K562 (cell line): ENCODE data around the gene AKAIN1. TPM values are rescaled to one million over a fixed set of nuclear protein-coding genes. Genes with fewer than 3 reads are reported as not detected.

Experiments used
- ATAC-seq: fragments of 200-7000 bp; cut with Tn5 transposase; 3 replicates; pipeline ENCODE4 v1.9.1; 2020; ENCODE audit warnings: moderate library complexity
- BruUV-seq: library from RNA; stranded (reverse); fragments of 400-500 nt; replicated peaks from 2 replicates; lab custom pipeline; 2021; lab: Mats Ljungman, UMichigan
- CTCF ChIA-PET: fragments of 300-600 bp; formaldehyde crosslinking; extraction: SDS; loops from one replicate; lab custom pipeline; 2021; ENCODE audit warnings: low intra/inter-chr PET ratio; lab: Yijun Ruan, JAX
- POLR2A ChIA-PET: fragments of 300-600, 350-650 bp; sonication (Branson Sonifier 250); formaldehyde crosslinking; extraction: SDS; loops from one replicate; lab custom pipeline; 2021; ENCODE audit warnings: antibody characterized with exemption, inconsistent platforms; lab: Yijun Ruan, JAX
- DNase-seq, 4 experiments: peaks; one replicate each; pipeline versions ENCODE4 v3.0.0 to v3.0.0-alpha.2; 2011 to 2018; ENCODE audit warnings: low spot score in 3 of 4, mixed read lengths in 3 of 4; ENCODE audit errors: extremely low read depth in 1 of 4
- FAIRE-seq: peaks from 2 replicates; lab custom pipeline; 2011; peaks lifted over from hg19 to GRCh38; lab: Jason Lieb, UNC
- H2AFZ ChIP-seq: 2 replicates; pipeline ENCODE4 v1.6.0; 2011; ENCODE audit warnings: low read depth, low read length, control low read depth, inconsistent platforms
- H3K27ac ChIP-seq: fragments of 200-600 bp; 3 replicates; pipeline ENCODE4 v1.8.0; 2011; ENCODE audit warnings: low read depth, mild to moderate bottlenecking, control low read depth, inconsistent platforms, low read length, moderate library complexity, mixed read lengths; ENCODE audit errors: extremely low read depth
- H3K27me3 ChIP-seq, 2 experiments: fragments of 300-600 bp in 1 of 2; 2 replicates in 1 of 2; 3 replicates in 1 of 2; pipeline versions ENCODE4 v1.6.0 to v1.8.0; 2011; ENCODE audit warnings: inconsistent platforms in 2 of 2, low read length in 2 of 2, mild to moderate bottlenecking in 1 of 2, mixed read lengths in 1 of 2, moderate library complexity in 1 of 2; ENCODE audit not compliant: control insufficient read depth in 2 of 2, insufficient read depth in 2 of 2
- H3K36me3 ChIP-seq: fragments of 300-600 bp; 3 replicates; pipeline ENCODE4 v1.8.0; 2011; ENCODE audit warnings: mild to moderate bottlenecking, low read length, inconsistent platforms; ENCODE audit not compliant: control insufficient read depth, insufficient read depth
- H3K4me1 ChIP-seq, 2 experiments: fragments of 200-600 bp in 1 of 2; replicated peaks in 1 of 2; 2 replicates in 1 of 2; 3 replicates in 1 of 2; pipeline versions ENCODE4 v1.5.1 to v1.8.0; 2011; ENCODE audit warnings: inconsistent platforms in 2 of 2, low read length in 2 of 2, mild to moderate bottlenecking in 1 of 2, mixed read lengths in 1 of 2, moderate library complexity in 1 of 2; ENCODE audit not compliant: control insufficient read depth in 2 of 2, insufficient read depth in 2 of 2
- H3K4me2 ChIP-seq: 2 replicates; pipeline ENCODE4 v1.6.1; 2011; ENCODE audit warnings: low read length, control low read depth, inconsistent platforms, mixed read lengths; ENCODE audit not compliant: insufficient read depth
- H3K4me3 ChIP-seq: fragments of 200-600 bp; sonication (generic), shearing (Covaris generic); 2 replicates; pipeline ENCODE4 v1.5.1; 2016; ENCODE audit warnings: control low read depth, inconsistent platforms
- H3K79me2 ChIP-seq: fragments of 200-600 bp; 3 replicates; pipeline ENCODE4 v1.8.0; 2011; ENCODE audit warnings: low read length, inconsistent platforms; ENCODE audit not compliant: control insufficient read depth, insufficient read depth
- H3K9ac ChIP-seq, 2 experiments: 2 replicates each; pipeline versions ENCODE4 v1.6.0 to v1.6.1; 2011; ENCODE audit warnings: low read depth in 2 of 2, low read length in 2 of 2, control low read depth in 1 of 2, inconsistent platforms in 1 of 2, mild to moderate bottlenecking in 1 of 2, mixed read lengths in 1 of 2; ENCODE audit not compliant: insufficient read depth in 1 of 2
- H3K9me1 ChIP-seq: one replicate; pipeline ENCODE4 v1.6.0; 2011; ENCODE audit warnings: inconsistent platforms, mild to moderate bottlenecking, low read length, moderate library complexity; ENCODE audit not compliant: control insufficient read depth, insufficient read depth
- H3K9me3 ChIP-seq: replicated peaks from 2 replicates; pipeline ENCODE4 v1.5.1; 2011; ENCODE audit warnings: low read depth, low read length, inconsistent platforms; ENCODE audit not compliant: control insufficient read depth, insufficient read depth
- H4K20me1 ChIP-seq: replicated peaks from 2 replicates; pipeline ENCODE4 v1.6.1; 2011; ENCODE audit warnings: low read length, inconsistent platforms, mixed read lengths; ENCODE audit not compliant: control insufficient read depth, insufficient read depth
- FOXA1 ChIP-seq: fragments of 450-650 bp; IDR thresholded peaks from 2 replicates; pipeline ENCODE4 v1.6.1; 2016; ENCODE audit warnings: mild to moderate bottlenecking, borderline replicate concordance
- POLR2AphosphoS2 ChIP-seq: IDR thresholded peaks from 2 replicates; pipeline ENCODE4 v1.6.1; 2012; ENCODE audit warnings: low read length, improper control_type of control experiment
- RBM22 ChIP-seq: fragments of 200-400 bp; formaldehyde crosslinking; IDR thresholded peaks from 2 replicates; pipeline ENCODE4 v1.6.1; 2018; ENCODE audit warnings: low read length, low read depth; ENCODE audit not compliant: poor library complexity, severe bottlenecking
- RCOR1 ChIP-seq, 2 experiments: IDR thresholded peaks; 2 replicates each; pipeline ENCODE4 v1.6.1; 2012; ENCODE audit warnings: low read depth in 2 of 2, low read length in 2 of 2, borderline replicate concordance in 1 of 2, improper control_type of control experiment in 1 of 2
- RNF2 ChIP-seq: sonication (generic); IDR thresholded peaks from 2 replicates; pipeline ENCODE4 v1.6.1; 2016
- SAFB ChIP-seq: fragments of 200-400 bp; formaldehyde crosslinking; IDR thresholded peaks from 2 replicates; pipeline ENCODE4 v1.6.1; 2017; ENCODE audit warnings: low read depth, low read length, borderline replicate concordance
- SAP30 ChIP-seq: fragments of 200-600 bp; sonication (generic); IDR thresholded peaks from 2 replicates; pipeline ENCODE4 v1.6.1; 2012; ENCODE audit warnings: borderline replicate concordance, low read depth, mild to moderate bottlenecking, moderate library complexity, low read length, control low read depth, inconsistent platforms; ENCODE audit not compliant: insufficient read depth, poor library complexity, severe bottlenecking
- TAF7 ChIP-seq: fragments of 450-650 bp; IDR thresholded peaks from 2 replicates; pipeline ENCODE4 v1.6.1; 2016; ENCODE audit warnings: missing genetic modification characterization, missing compliant biosample characterization
- XRCC5 ChIP-seq: fragments of 200-400 bp; formaldehyde crosslinking; IDR thresholded peaks from 2 replicates; pipeline ENCODE4 v1.6.1; 2017; ENCODE audit warnings: low read depth, mild to moderate bottlenecking, low read length
- ZNF121 ChIP-seq: sonication (generic); formaldehyde crosslinking; conservative IDR thresholded peaks from 2 replicates; pipeline ENCODE4 v1.8.0; 2022; ENCODE audit warnings: missing genetic modification reagents
- WGBS: fragments of 100-300 bp; shearing (Covaris generic); methylation state at CpG from one replicate; pipeline ENCODE4 v1.1.6; 2016; ENCODE audit warnings: low coverage, mixed read lengths; ENCODE audit not compliant: insufficient coverage; ENCODE audit errors: missing lambda C conversion rate; 5-methylcytosine and 5-hydroxymethylcytosine counted together
- in situ Hi-C: fragments of 300-500 bp; cut with MboI; formaldehyde crosslinking; loops from 4 replicates; pipeline ENCODE4 v1.15.0; 2018; ENCODE audit warnings: inconsistent platforms, mixed read lengths
- intact Hi-C: fragments of 100-400 bp; cut with micrococcal nuclease; formaldehyde crosslinking; loops from 2 replicates; pipeline ENCODE4 v1.14.2; 2022
- polyA plus RNA-seq, 8 experiments: library from polyadenylated mRNA; depleted of rRNA in 4 of 8; stranded (reverse) in 5 of 8; unstranded in 3 of 8; fragments of >200 nt; fragmentation: Nextera tagmentation in 2 of 8; fragmentation: Illumina TruSeq in 1 of 8; extraction: Ambion mirVana in 2 of 8; extraction: Trizol in 1 of 8; gene quantifications; 2 replicates each; pipeline versions ENCODE4 v1.2.1 to v1.2.3, GENCODE V29; 2011 to 2014; ENCODE audit warnings: inconsistent platforms in 1 of 8, missing spikeins in 1 of 8
- total RNA-seq, 7 experiments: library from RNA; depleted of rRNA in 6 of 7; stranded (reverse); fragments of >200 nt in 6 of 7; fragmentation: Illumina TruSeq in 2 of 7; extraction: Trizol in 2 of 7; gene quantifications; 2 replicates each; pipeline versions ENCODE4 v1.2.1 to v1.2.3, GENCODE V29; 2011 to 2021; ENCODE audit warnings: low replicate concordance in 1 of 7
- TF ChIP-seq, protein P1 (sequence below): sonication (generic); formaldehyde crosslinking; IDR thresholded peaks from 2 replicates; pipeline ENCODE4 v1.8.1; 2023; ENCODE audit warnings: mild to moderate bottlenecking, missing genetic modification reagents
- TF ChIP-seq, protein P2 (sequence below): fragments of 450-650 bp; IDR thresholded peaks from 2 replicates; pipeline ENCODE4 v1.6.1; 2016

Gene AKAIN1
- total and polyA plus RNA-seq, 9 of the 15 experiments (the other 6 are each of a cell fraction or from before 2014, with no cell fraction given): not detected

- TF ChIP-seq, protein P1, sequence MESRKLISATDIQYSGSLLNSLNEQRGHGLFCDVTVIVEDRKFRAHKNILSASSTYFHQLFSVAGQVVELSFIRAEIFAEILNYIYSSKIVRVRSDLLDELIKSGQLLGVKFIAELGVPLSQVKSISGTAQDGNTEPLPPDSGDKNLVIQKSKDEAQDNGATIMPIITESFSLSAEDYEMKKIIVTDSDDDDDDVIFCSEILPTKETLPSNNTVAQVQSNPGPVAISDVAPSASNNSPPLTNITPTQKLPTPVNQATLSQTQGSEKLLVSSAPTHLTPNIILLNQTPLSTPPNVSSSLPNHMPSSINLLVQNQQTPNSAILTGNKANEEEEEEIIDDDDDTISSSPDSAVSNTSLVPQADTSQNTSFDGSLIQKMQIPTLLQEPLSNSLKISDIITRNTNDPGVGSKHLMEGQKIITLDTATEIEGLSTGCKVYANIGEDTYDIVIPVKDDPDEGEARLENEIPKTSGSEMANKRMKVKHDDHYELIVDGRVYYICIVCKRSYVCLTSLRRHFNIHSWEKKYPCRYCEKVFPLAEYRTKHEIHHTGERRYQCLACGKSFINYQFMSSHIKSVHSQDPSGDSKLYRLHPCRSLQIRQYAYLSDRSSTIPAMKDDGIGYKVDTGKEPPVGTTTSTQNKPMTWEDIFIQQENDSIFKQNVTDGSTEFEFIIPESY: peak; percentile 51; the same call in 1 of the 2 replicates
- TF ChIP-seq XRCC5 (0 out of 2 replicates have a peak, but pooled peaks have one; percentile 53), RBM22 (peak; percentile 36), TAF7 (tag) (peak; percentile 46), RNF2 (peak; percentile 71), SAFB (0 out of 2 replicates have a peak, but pooled peaks have one; percentile 34), POLR2AphosphoS2 (no peak)
Measured at GRCh38 chr18:5237723-5238370, 40.8 kb upstream of the AKAIN1 start (continued).

DNA sequence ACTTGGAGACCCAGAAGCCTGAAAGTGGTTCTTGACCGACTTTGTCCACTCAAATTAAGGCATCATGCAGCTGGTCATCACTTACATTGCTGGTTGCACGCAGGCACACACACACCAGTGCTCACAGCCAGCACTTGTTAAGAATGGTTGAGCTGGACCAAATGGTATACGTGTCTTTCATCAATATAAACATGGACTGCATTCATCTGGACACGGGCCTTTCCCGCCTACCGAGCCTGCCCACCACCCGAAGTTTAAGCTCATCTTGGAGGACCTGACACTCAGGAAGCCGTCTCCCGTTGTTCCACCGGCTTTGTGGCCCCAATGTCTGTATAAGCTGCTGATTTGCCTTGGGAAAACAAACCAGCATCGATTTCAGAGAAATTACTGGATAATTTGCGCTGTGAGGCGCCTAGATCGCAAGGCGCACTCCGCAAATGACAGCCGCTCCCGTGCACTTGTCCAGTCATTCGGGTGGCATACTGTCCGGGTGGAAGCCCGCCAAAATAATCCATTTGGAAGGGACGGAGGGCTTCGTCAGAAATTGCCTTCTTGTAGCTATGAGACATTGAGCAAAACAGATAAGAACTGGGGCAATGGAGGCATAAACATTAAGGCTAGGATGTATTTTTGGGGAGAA, 40.1 kb upstream of the AKAIN1 start:
- FAIRE-seq (peak; percentile 57), ATAC-seq (peak; percentile 74), DNase-seq (peak in 3 of 4 experiments; percentile 22 to 51 (median 49))
- Histone ChIP-seq H3K9me3 (no peaks in the 10 kb centered on the region), H3K9me1 (no peaks in the 10 kb centered on the region), H3K4me2 (peak overlapping the region; percentile 98), H3K9ac (peak overlapping the region; percentile 85 to 95), H2AFZ (peak overlapping the region; percentile 94), H3K79me2 (peaks cover 33% of the 10 kb centered on the region), H4K20me1 (no peaks in the 10 kb centered on the region), H3K4me3 (peak overlapping the region; percentile 76), H3K36me3 (peaks cover 23% of the 10 kb centered on the region; the same call in 1 of the 3 replicates), H3K27ac (peak overlapping the region; percentile 92), H3K27me3 (no peaks in the 10 kb centered on the region), H3K4me1 (peaks cover 3 to 20% of the 10 kb centered on the region in 2 experiments)
- in situ Hi-C loops (no loop called here), intact Hi-C loops (no loop called here)
- ChIA-PET CTCF (no interaction called here), POLR2A (interaction anchor here (0.5 to 3.1 kb wide), 12 partner anchors 9 to 1707 kb away, joined by 3 to 25 read pairs (median 3); partner anchors contain the start of gene ZBTB14)
- TSS peak; percentile 85 for BruUV-seq
- WGBS: 1% methylated on average over 23 of the region's 23 CpGs
- TF ChIP-seq FOXA1 (no peak), SAP30 (peak; percentile 44), RCOR1 (IDR thresholded peaks at IDR 0.05; ENCODE audit: borderline replicate concordance in 1 of 2, low read depth in 2 of 2, low read length in 2 of 2) (0 out of 4 replicates have a peak, but pooled peaks of 1 of the 2 experiments have one; percentile 1), ZNF121 (0 out of 2 replicates have a peak, but pooled peaks have one; percentile 12)
- TF ChIP-seq, protein P2, sequence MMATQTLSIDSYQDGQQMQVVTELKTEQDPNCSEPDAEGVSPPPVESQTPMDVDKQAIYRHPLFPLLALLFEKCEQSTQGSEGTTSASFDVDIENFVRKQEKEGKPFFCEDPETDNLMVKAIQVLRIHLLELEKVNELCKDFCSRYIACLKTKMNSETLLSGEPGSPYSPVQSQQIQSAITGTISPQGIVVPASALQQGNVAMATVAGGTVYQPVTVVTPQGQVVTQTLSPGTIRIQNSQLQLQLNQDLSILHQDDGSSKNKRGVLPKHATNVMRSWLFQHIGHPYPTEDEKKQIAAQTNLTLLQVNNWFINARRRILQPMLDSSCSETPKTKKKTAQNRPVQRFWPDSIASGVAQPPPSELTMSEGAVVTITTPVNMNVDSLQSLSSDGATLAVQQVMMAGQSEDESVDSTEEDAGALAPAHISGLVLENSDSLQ: 0 out of 2 replicates have a peak, but pooled peaks have one; percentile 4
